ENCODE measurements around the gene KRTAP9-1. TPM values are rescaled to one million over a fixed set of nuclear protein-coding genes. Genes with fewer than 3 reads are reported as not detected.

KRTAP9-1 gene
- polyA plus RNA-seq, 3 donors: not detected

Other genes with a start within 250 kb of the KRTAP9-1 start
- not detected for gene KRT39, start 222.9 kb upstream of the KRTAP9-1 start, polyA plus RNA-seq (ENCODE audit: insufficient read length in 3 of 3)
- gene KRT40, start 205.6 kb upstream of the KRTAP9-1 start, polyA plus RNA-seq (ENCODE audit: insufficient read length in 3 of 3): not detected
- not detected for gene KRTAP3-3, start 195.7 kb upstream of the KRTAP9-1 start, polyA plus RNA-seq (ENCODE audit: insufficient read length in 3 of 3)
- not detected for gene KRTAP3-2, start 190.0 kb upstream of the KRTAP9-1 start, polyA plus RNA-seq (ENCODE audit: insufficient read length in 3 of 3)
- not detected for gene KRTAP3-1, start 180.8 kb upstream of the KRTAP9-1 start, polyA plus RNA-seq (ENCODE audit: insufficient read length in 3 of 3)
- gene KRTAP1-5, start 162.7 kb upstream of the KRTAP9-1 start, polyA plus RNA-seq (ENCODE audit: insufficient read length in 3 of 3): not detected
- not detected for gene KRTAP1-4, start 159.7 kb upstream of the KRTAP9-1 start, polyA plus RNA-seq (ENCODE audit: insufficient read length in 3 of 3)
- not detected for gene KRTAP1-3, start 155.0 kb upstream of the KRTAP9-1 start, polyA plus RNA-seq (ENCODE audit: insufficient read length in 3 of 3)
- not detected for gene KRTAP1-1, start 148.4 kb upstream of the KRTAP9-1 start, polyA plus RNA-seq (ENCODE audit: insufficient read length in 3 of 3)
- gene KRTAP2-1, start 142.6 kb upstream of the KRTAP9-1 start, polyA plus RNA-seq (ENCODE audit: insufficient read length in 3 of 3): not detected
- not detected for gene KRTAP2-2, start 134.7 kb upstream of the KRTAP9-1 start, polyA plus RNA-seq (ENCODE audit: insufficient read length in 3 of 3)
- gene KRTAP2-3, start 129.8 kb upstream of the KRTAP9-1 start, polyA plus RNA-seq (ENCODE audit: insufficient read length in 3 of 3): not detected
- not detected for gene KRTAP2-4, start 124.0 kb upstream of the KRTAP9-1 start, polyA plus RNA-seq (ENCODE audit: insufficient read length in 3 of 3)
- gene KRTAP4-7, start 105.7 kb upstream of the KRTAP9-1 start, polyA plus RNA-seq (ENCODE audit: insufficient read length in 3 of 3): not detected
- not detected for gene KRTAP4-8, start 91.7 kb upstream of the KRTAP9-1 start, polyA plus RNA-seq (ENCODE audit: insufficient read length in 3 of 3)
- gene KRTAP4-16, start 87.7 kb upstream of the KRTAP9-1 start, polyA plus RNA-seq (ENCODE audit: insufficient read length in 3 of 3): not detected
- gene KRTAP4-9, start 84.5 kb upstream of the KRTAP9-1 start, polyA plus RNA-seq (ENCODE audit: insufficient read length in 3 of 3): not detected
- not detected for gene KRTAP4-11, start 71.5 kb upstream of the KRTAP9-1 start, polyA plus RNA-seq (ENCODE audit: insufficient read length in 3 of 3)
- not detected for gene KRTAP4-12, start 65.7 kb upstream of the KRTAP9-1 start, polyA plus RNA-seq (ENCODE audit: insufficient read length in 3 of 3)
- gene KRTAP4-6, start 49.3 kb upstream of the KRTAP9-1 start, polyA plus RNA-seq (ENCODE audit: insufficient read length in 3 of 3): not detected
- not detected for gene KRTAP4-5, start 40.1 kb upstream of the KRTAP9-1 start, polyA plus RNA-seq (ENCODE audit: insufficient read length in 3 of 3)
- not detected for gene KRTAP4-4, start 29.1 kb upstream of the KRTAP9-1 start, polyA plus RNA-seq (ENCODE audit: insufficient read length in 3 of 3)
- not detected for gene KRTAP4-3, start 21.7 kb upstream of the KRTAP9-1 start, polyA plus RNA-seq (ENCODE audit: insufficient read length in 3 of 3)
- not detected for gene KRTAP4-2, start 11.7 kb upstream of the KRTAP9-1 start, polyA plus RNA-seq (ENCODE audit: insufficient read length in 3 of 3)
- not detected for gene KRTAP4-1, start 5.0 kb upstream of the KRTAP9-1 start, polyA plus RNA-seq (ENCODE audit: insufficient read length in 3 of 3)
- not detected for gene KRTAP9-2, start 36.8 kb downstream of the KRTAP9-1 start, polyA plus RNA-seq (ENCODE audit: insufficient read length in 3 of 3)
- not detected for gene KRTAP9-3, start 42.6 kb downstream of the KRTAP9-1 start, polyA plus RNA-seq (ENCODE audit: insufficient read length in 3 of 3)
- not detected for gene KRTAP9-8, start 48.1 kb downstream of the KRTAP9-1 start, polyA plus RNA-seq (ENCODE audit: insufficient read length in 3 of 3)
- not detected for gene KRTAP9-4, start 59.8 kb downstream of the KRTAP9-1 start, polyA plus RNA-seq (ENCODE audit: insufficient read length in 3 of 3)
- not detected for gene KRTAP9-9, start 65.5 kb downstream of the KRTAP9-1 start, polyA plus RNA-seq (ENCODE audit: insufficient read length in 3 of 3)
- under 1 TPM; 0.10 to 0.14 (median 0.11) TPM for gene KRTAP9-6, start 75.5 kb downstream of the KRTAP9-1 start, polyA plus RNA-seq (ENCODE audit: insufficient read length in 3 of 3)
- gene KRTAP9-7, start 85.8 kb downstream of the KRTAP9-1 start, polyA plus RNA-seq (ENCODE audit: insufficient read length in 3 of 3): not detected
- not detected for gene KRTAP29-1, start 113.0 kb downstream of the KRTAP9-1 start, polyA plus RNA-seq (ENCODE audit: insufficient read length in 3 of 3)
- gene KRTAP16-1, start 119.4 kb downstream of the KRTAP9-1 start, polyA plus RNA-seq (ENCODE audit: insufficient read length in 3 of 3): not detected
- gene KRTAP17-1, start 125.8 kb downstream of the KRTAP9-1 start, polyA plus RNA-seq (ENCODE audit: insufficient read length in 3 of 3): not detected
- not detected for gene KRT33A, start 160.9 kb downstream of the KRTAP9-1 start, polyA plus RNA-seq (ENCODE audit: insufficient read length in 3 of 3)
- not detected for gene KRT33B, start 179.9 kb downstream of the KRTAP9-1 start, polyA plus RNA-seq (ENCODE audit: insufficient read length in 3 of 3)
- not detected for gene KRT34, start 192.4 kb downstream of the KRTAP9-1 start, polyA plus RNA-seq (ENCODE audit: insufficient read length in 3 of 3)
- gene KRT31, start 207.7 kb downstream of the KRTAP9-1 start, polyA plus RNA-seq (ENCODE audit: insufficient read length in 3 of 3): not detected
- gene KRT37, start 234.7 kb downstream of the KRTAP9-1 start, polyA plus RNA-seq (ENCODE audit: insufficient read length in 3 of 3): not detected

Measured in right renal cortex interstitium (tissue), 3 donors.